Keratinocyte (primary cell): ENCODE results near the gene TRIM66. TPM values are rescaled to one million over a fixed set of nuclear protein-coding genes. Genes with fewer than 3 reads are reported as not detected.

Experiments
- DNase-seq: peaks from one replicate; pipeline ENCODE4 v3.0.0-alpha.2; 2011; ENCODE audit warnings: low read depth, missing footprints, low spot score
- FAIRE-seq: peaks from 2 replicates; lab custom pipeline; 2011; peaks lifted over from hg19 to GRCh38; lab: Jason Lieb, UNC
- H2AFZ ChIP-seq: 2 replicates; pipeline ENCODE4 v1.6.0; 2012; ENCODE audit warnings: low read length, control low read depth, inconsistent platforms; ENCODE audit not compliant: control insufficient read depth
- H3K27ac ChIP-seq: 2 replicates; pipeline ENCODE4 v1.5.1; 2011; ENCODE audit warnings: low read length; ENCODE audit not compliant: control insufficient read depth, insufficient read depth
- H3K27me3 ChIP-seq: 3 replicates; pipeline ENCODE4 v1.6.0; 2011; ENCODE audit warnings: low read length; ENCODE audit not compliant: control insufficient read depth, insufficient read depth; ENCODE audit errors: extremely low read depth
- H3K36me3 ChIP-seq, 2 experiments: 2 replicates in 1 of 2; 3 replicates in 1 of 2; pipeline ENCODE4 v1.5.1; 2011; ENCODE audit warnings: low read length in 2 of 2, mild to moderate bottlenecking in 1 of 2; ENCODE audit not compliant: control insufficient read depth in 2 of 2, insufficient read depth in 2 of 2; ENCODE audit errors: extremely low read depth in 1 of 2
- H3K4me1 ChIP-seq: 3 replicates; pipeline ENCODE4 v1.5.1; 2011; ENCODE audit warnings: low read length; ENCODE audit not compliant: control insufficient read depth, insufficient read depth; ENCODE audit errors: extremely low read depth
- H3K4me2 ChIP-seq: 3 replicates; pipeline ENCODE4 v1.6.0; 2011; ENCODE audit warnings: low read depth, low read length; ENCODE audit not compliant: control insufficient read depth, insufficient read depth; ENCODE audit errors: extremely low read depth
- H3K4me3 ChIP-seq, 3 experiments: fragments of 200-600 bp in 1 of 3; sonication (generic) in 1 of 3; 2 replicates in 2 of 3; 3 replicates in 1 of 3; pipeline ENCODE4 v1.5.1; 2011 to 2016; ENCODE audit warnings: low read length in 3 of 3, mild to moderate bottlenecking in 3 of 3, control low read depth in 2 of 3, inconsistent platforms in 1 of 3, low read depth in 1 of 3, mixed read lengths in 1 of 3, mixed run types in 1 of 3, moderate library complexity in 1 of 3; ENCODE audit not compliant: control insufficient read depth in 2 of 3, insufficient read depth in 2 of 3; ENCODE audit errors: extremely low read depth in 1 of 3
- H3K79me2 ChIP-seq: 2 replicates; pipeline ENCODE4 v1.6.0; 2012; ENCODE audit warnings: low read length; ENCODE audit not compliant: control insufficient read depth, insufficient read depth
- H3K9ac ChIP-seq: 3 replicates; pipeline ENCODE4 v1.6.0; 2011; ENCODE audit warnings: low read length; ENCODE audit not compliant: control insufficient read depth, insufficient read depth; ENCODE audit errors: extremely low read depth
- H3K9me1 ChIP-seq: 3 replicates; pipeline ENCODE4 v1.6.0; 2011; ENCODE audit warnings: low read length; ENCODE audit not compliant: control insufficient read depth, insufficient read depth; ENCODE audit errors: extremely low read depth
- H3K9me3 ChIP-seq: 2 replicates; pipeline ENCODE4 v1.5.1; 2012; ENCODE audit warnings: low read depth, low read length; ENCODE audit not compliant: control insufficient read depth
- H4K20me1 ChIP-seq: 3 replicates; pipeline ENCODE4 v1.6.0; 2011; ENCODE audit warnings: low read length; ENCODE audit not compliant: control insufficient read depth, insufficient read depth; ENCODE audit errors: extremely low read depth
- EZH2 ChIP-seq: IDR thresholded peaks from one replicate; pipeline ENCODE4 v1.6.1; 2012; ENCODE audit warnings: inconsistent platforms, mild to moderate bottlenecking, low read length, moderate library complexity
- dilution Hi-C: fragments of 300-500 bp; cut with MboI; formaldehyde crosslinking; loops from one replicate; pipeline ENCODE4 v1.7.0; 2020; ENCODE audit warnings: low sequenced_read_pairs; ENCODE audit not compliant: extremely low pct_ligation_motif_present
- polyA plus RNA-seq, 5 experiments: library from polyadenylated mRNA; depleted of rRNA in 3 of 5; stranded (reverse) in 3 of 5; stranded (forward) in 1 of 5; unstranded in 1 of 5; fragments of >200 nt; gene quantifications; 1 replicate in 1 of 5; 2 replicates in 3 of 5; 3 replicates in 1 of 5; pipeline versions ENCODE4 v1.2.1 to v1.2.3, GENCODE V29; 2011 to 2012; ENCODE audit warnings: missing spikeins in 2 of 5, low read depth in 1 of 5, low replicate concordance in 1 of 5
- TF ChIP-seq, protein P1 (sequence below), 3 experiments: IDR thresholded peaks in 1 of 3; conservative IDR thresholded peaks in 1 of 3; optimal IDR thresholded peaks in 1 of 3; 2 replicates in 2 of 3; 3 replicates in 1 of 3; pipeline versions ENCODE3 to v1.5.1; 2011; ENCODE audit warnings: low read length in 3 of 3, mild to moderate bottlenecking in 3 of 3, moderate library complexity in 2 of 3, control low read depth in 1 of 3, inconsistent platforms in 1 of 3; ENCODE audit not compliant: insufficient read depth in 2 of 3; ENCODE audit errors: extremely low read depth in 1 of 3

Gene TRIM66
- polyA plus RNA-seq, 1 donor (not counting 4 experiments of a cell fraction or from before 2014, with no cell fraction given): 5.1 TPM

- no peaks in the 10 kb centered on the region for H3K9me1 ChIP-seq
- no peaks in the 10 kb centered on the region for H3K27me3 ChIP-seq
- FAIRE-seq (no peak), DNase-seq (no peak)
- H3K4me1 ChIP-seq: peaks cover 5% of the 10 kb centered on the region
- peaks cover 0 to 1% of the 10 kb centered on the region in 2 experiments for H3K36me3 ChIP-seq
- H3K79me2 ChIP-seq: no peaks in the 10 kb centered on the region
- H3K9me3 ChIP-seq: no peaks in the 10 kb centered on the region
- H3K27ac ChIP-seq: no peak overlapping the region
- no peak overlapping the region for H3K4me3 ChIP-seq
- no peak overlapping the region for H3K4me2 ChIP-seq
- no peak overlapping the region for H2AFZ ChIP-seq
- dilution Hi-C loops: no loop called here
- H3K9ac ChIP-seq: no peak overlapping the region
- H4K20me1 ChIP-seq: no peaks in the 10 kb centered on the region
- no peak for TF ChIP-seq EZH2
- TF ChIP-seq, protein P1, sequence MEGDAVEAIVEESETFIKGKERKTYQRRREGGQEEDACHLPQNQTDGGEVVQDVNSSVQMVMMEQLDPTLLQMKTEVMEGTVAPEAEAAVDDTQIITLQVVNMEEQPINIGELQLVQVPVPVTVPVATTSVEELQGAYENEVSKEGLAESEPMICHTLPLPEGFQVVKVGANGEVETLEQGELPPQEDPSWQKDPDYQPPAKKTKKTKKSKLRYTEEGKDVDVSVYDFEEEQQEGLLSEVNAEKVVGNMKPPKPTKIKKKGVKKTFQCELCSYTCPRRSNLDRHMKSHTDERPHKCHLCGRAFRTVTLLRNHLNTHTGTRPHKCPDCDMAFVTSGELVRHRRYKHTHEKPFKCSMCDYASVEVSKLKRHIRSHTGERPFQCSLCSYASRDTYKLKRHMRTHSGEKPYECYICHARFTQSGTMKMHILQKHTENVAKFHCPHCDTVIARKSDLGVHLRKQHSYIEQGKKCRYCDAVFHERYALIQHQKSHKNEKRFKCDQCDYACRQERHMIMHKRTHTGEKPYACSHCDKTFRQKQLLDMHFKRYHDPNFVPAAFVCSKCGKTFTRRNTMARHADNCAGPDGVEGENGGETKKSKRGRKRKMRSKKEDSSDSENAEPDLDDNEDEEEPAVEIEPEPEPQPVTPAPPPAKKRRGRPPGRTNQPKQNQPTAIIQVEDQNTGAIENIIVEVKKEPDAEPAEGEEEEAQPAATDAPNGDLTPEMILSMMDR (optimal IDR thresholded peaks at IDR 0.05 in 1 of 3, IDR thresholded peaks at IDR 0.05 in 1 of 3, conservative IDR thresholded peaks at IDR 0.05 in 1 of 3; ENCODE audit: extremely low read depth in 1 of 3, insufficient read depth in 2 of 3, low read length in 3 of 3): no peak
Measured at GRCh38 chr11:8610532-8611116, 71.8 kb downstream of the TRIM66 start.

GRCh38 chr11:8608652-8609051 lies 73.8 kb downstream of the TRIM66 start:
- Histone ChIP-seq H2AFZ (no peak overlapping the region), H3K4me3 (no peak overlapping the region), H3K27ac (no peak overlapping the region), H3K9me3 (no peaks in the 10 kb centered on the region), H3K4me1 (peaks cover 14% of the 10 kb centered on the region), H3K9ac (no peak overlapping the region), H3K4me2 (no peak overlapping the region), H3K36me3 (peaks cover 0 to 1% of the 10 kb centered on the region in 2 experiments), H3K27me3 (no peaks in the 10 kb centered on the region), H3K79me2 (no peaks in the 10 kb centered on the region), H3K9me1 (no peaks in the 10 kb centered on the region), H4K20me1 (no peaks in the 10 kb centered on the region)
- FAIRE-seq (no peak), DNase-seq (no peak)
- TF ChIP-seq, protein P1 (optimal IDR thresholded peaks at IDR 0.05 in 1 of 3, IDR thresholded peaks at IDR 0.05 in 1 of 3, conservative IDR thresholded peaks at IDR 0.05 in 1 of 3; ENCODE audit: extremely low read depth in 1 of 3, insufficient read depth in 2 of 3, low read length in 3 of 3): no peak
- TF ChIP-seq EZH2: no peak
- dilution Hi-C loops: no loop called here
